ENCODE results near the gene MARCHF4.
"Not testable (repeated sequence)": the region's sequence is repeated elsewhere in the genome, so short reads cannot be mapped to it uniquely, and the experiment has no call there.

MARCHF4 gene

DNA sequence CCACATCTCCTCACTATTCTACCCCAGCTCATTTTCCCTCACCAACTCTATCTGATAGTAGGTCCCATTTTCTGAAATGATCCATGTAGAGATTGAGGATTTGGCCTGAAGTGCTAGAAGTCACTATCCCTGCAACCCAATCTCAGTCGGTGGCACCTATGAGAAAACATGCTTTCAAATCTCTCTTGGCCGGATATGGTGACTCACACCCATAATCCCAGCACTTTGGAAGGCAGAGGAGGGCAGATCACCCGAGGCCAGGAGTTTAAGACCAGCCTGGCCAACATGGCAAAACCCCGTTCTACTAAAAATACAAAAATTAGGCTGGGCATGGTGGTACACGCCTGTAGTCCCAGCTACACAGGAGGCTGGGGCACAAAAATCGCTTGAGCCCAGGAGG is 19.1 kb upstream of the MARCHF4 start:
- DNase-seq: no peak

DNA sequence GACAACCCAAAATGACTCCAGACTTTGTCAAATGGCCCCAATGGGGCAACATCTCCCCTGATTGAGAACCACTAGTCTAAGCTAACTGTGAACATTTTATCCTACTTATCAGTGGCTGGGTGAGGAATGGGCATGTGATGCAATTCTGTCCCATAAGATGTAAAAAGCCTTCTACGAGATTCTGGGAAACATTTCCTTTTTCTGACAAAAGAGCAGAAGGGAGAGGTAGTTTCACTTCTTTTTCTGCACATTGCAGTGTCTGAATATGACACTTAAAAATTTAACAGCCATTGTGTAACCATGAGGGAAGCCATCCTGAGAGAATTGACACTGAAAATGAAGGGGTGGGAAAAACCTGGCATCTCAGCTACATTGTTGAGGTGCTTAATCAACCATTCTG is 17.3 kb upstream of the MARCHF4 start:
- DNase-seq: no peak

DNA sequence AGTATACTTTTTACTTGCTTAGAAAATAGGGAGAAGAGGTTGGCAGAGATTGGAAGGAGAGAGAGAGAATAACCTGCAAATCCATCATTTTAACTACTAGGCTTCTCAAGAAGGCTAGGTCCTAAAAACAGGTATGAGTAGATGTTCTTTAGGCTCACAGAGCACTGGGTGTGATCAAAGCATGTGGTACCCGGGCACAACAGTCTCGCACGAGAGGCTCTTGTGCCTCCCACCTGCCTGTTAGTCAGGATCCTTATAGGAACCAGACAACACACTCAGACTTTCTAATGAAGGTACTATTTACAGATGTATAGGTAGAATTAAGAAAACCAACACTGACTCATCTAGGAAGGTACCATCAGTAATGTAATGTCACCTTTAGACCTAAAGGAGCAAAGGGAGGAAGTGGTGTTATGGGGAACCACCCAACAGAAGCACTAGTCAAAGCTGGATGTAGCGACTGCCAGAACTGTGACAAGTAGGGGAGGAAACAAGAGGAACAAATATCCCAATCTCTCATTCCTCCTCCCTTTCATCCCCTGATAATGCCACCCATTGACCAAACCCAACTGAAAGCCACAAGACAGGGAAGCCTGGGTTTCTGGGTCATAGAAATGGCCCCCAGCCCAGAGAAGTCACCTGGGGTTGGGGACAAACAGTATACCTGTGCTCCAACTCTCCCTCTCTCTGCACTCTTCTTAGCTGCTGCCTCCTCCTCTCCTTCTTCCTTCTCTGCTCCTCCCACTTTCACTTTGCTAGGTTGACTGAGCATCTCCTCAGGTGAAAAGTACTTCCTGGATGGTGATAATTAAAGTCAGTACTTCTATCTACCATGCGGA is 16.0 kb upstream of the MARCHF4 start:
- no peak for DNase-seq

DNA sequence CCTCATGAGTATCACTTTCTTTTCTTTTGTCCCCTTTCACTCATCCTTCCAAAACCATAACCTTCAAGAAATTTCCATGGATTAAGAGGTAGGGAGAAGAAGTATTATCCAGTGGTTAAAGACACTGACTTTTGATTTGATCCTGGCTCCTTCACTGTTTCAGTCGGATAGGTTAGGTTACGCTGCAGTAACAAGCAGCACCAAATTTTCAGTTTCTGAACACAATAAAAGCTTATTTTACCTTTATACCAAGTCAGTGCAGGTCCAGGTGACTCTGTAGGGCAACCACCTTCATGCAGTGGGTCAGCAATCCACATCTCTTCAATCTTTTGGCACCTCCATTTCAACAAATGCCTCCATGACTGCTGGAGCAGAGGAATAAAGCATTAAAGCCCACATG is 15.0 kb upstream of the MARCHF4 start:
- DNase-seq: no peak

DNA sequence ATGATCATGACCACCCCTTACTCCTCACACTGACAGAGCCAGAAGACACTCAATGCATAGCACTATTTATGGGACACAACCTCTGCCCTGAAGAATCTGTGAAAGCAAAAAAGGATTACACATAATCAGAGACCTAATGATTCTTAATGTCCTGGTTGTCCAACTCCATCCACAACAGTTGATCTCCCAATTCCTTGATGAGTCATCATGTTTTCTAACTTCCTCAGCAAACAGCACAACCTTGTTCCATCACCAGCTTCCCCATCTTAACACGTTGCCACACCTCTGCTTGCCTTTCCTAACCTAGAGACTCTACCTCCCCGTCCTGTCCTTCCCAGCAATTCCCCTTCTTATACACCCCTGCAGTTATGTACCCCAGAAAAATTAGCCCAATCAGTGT is 13.2 kb upstream of the MARCHF4 start:
- no peak for DNase-seq

DNA sequence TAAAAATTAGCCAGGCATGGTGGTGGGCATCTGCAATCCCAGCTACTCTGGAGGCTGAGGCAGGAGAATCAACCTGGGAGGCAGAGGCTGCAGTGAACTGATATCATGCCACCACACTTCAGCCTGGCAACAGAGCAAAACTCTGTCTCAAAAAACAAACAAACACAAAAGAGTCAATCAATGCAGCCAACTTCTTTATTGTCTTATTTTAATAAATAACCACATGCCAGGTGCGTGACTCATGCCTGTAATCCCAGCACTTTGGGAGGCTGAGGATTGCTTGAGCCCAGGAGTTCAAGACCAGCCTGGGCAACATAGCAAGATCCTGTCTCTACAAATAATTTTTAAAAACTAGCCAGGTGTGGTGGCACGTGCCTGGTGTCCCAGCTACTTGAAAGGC is 12.1 kb upstream of the MARCHF4 start:
- DNase-seq: not testable (repeated sequence)

DNA sequence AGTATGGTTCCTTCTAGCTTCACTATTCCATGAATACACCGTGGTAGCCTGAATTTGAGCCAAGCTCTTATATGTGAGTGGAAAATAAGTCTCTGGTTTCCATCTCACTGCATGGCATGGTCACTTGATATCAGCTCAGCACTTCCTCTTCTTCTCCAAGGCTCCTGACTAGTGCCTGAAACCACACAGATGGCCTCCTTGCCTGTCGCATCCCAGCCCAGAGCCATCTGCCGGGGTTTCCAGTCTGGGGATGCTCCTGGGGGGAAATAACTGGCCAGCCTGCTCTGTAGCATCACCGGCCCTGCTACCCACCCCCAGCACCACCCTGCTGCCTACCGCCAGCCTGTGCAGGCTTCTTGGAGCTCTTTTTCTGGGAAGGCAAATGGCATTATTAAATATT is 7.7 kb upstream of the MARCHF4 start:
- no peak for DNase-seq

DNA sequence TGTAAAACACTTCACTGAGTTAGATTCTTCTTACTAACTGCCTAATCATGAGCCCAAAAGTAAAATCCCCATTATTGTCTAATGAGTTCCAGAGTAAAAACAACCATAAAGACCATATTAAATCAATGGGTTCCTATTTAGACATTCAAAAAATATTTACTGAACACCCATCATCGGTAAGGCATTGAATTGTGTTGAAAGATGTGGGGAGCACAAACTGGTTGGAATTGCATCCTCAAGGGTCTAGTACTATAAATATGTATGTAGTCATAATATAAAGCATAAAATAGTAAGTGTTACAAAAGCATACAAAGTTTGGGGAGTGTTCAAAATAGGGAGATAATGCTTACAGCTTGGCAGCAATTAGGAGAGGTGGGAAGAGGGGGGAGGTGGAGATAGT is 3.0 kb upstream of the MARCHF4 start:
- DNase-seq: no peak

DNA sequence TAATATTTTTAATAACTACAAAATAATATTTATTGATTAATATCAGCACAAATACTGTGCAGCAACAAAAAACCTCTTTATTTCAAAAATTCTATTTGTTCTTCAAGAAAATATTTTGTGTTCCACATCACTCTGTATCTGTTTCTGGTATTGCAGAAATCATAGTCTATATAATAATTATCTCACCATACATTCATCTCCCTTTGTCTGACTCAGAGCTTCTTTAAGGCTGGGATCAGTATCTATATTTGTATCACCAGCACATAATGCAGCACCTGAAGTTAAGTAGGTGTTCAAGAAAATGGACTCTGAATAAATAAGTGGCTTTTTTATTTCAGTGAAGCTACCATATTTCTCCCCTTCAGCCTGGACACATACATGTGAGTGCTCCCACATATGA is 1.6 kb upstream of the MARCHF4 start:
- DNase-seq: no peak

DNA sequence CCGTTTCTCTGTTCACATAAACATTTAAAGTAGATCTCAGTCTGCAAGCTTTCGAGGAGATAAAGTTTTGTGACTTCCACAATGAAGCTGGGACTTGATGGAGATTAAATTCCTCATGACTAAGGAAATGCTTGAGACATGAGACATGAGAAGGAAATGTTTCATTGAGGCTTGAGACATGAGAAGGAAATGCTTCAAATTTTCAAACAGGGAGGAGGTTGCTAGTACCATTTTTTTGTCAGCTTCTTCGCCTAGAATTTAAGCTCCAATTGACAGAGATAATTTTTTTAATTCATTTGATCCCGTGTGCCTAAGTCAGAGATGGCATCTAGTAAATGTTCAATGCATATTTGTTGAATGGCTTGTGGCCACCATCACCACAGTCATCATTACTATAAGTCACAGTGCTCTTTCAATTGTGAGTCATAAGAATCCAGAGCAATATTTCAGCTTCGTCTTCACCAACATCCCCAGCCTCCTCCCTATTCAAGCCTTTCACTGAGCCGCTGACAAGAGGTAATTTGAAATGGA is 543 bp upstream of the MARCHF4 start:
- DNase-seq: no peak

DNA sequence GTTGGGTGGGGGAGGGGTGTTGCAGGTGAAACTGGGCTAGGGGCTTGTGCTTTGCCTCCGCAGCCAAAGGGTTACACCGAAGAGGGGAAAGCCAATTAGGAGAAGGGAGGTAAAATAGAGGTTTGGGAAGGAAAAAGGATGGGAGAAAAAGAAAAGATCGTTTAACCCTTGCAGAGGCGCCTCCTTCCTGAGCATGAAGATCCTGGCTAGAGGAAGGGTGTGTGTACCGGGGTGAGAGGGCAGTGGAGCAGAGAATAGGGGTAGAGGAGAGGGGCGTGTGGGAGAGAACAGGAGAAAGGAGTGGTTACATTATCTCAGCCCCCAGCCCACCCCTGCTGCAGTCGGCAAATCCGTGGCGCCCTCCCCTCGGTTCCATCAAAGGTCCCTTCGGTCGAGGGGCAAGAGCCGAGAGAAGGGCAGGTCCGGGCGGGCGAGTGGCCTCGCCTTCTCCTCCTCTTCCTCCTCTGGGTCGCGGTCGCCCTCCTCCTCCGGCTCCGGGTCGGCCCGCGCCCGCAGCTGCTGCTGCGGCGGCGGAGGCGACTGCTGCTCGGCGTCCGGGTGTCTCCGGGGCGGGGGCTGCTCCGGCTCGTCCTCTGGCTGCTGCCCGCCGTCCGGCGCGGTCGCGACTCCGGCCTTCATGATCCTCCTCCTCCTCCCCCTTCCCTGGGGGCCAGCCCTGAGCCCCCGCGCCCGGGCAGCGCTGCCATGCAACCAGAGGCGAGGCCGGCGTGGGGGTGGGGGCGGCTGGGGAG is 1.1 kb downstream of the MARCHF4 start:
- DNase-seq: peak in 1 of 2 experiments; percentile 25

DNA sequence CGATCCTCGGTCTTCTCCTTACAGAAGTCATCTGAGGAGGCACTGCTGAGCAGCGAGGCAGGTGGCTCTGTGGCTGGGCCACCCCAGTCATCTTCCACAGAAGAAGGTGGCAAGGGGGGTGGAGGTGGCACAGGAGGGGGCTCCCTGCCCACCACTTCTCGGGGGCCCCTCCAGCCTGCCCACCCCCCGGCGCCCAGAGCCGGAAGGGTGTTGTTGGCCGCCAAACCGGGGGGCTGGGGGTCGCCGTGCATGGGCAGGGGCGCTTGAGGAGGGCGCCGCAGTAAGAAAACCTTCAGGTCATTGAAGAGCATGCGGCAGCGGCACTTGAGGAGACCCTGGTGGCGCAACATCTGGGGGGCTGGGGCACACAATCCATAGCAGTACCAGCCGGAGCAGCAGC is 2.5 kb downstream of the MARCHF4 start:
- DNase-seq: no peak

DNA sequence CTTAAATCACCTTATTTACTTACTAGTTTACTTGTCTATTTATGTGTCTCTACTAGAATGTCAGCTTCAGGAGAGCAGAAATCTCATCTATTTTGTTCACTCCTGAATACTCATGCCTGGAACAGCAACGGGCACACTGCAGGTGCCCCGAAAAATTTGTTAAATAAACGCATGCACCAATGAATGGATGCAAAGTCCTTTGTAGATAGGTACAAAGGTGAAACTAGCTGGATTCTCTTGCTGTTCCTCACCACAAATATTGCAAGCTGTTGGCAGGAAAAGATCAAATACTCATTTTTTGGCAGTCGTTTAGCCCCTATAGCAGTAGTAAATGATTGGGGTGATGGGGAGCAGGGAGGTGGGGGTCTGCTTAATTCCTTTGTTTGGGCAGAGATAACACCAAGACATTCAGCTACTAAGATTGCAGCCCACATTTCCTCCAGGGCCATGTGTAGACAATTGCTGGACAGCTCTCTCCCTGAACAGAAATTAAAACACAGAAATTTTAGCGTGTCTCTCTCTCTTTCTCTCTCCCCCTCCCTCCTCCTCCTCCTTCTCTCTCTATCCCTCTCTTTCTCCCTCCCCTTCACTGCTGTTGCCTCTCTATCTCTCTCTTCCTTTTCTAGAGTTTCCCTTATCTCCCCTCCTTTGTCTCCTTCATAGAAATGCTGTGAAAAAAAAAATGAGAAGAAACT is 5.4 kb downstream of the MARCHF4 start:
- DNase-seq: no peak

DNA sequence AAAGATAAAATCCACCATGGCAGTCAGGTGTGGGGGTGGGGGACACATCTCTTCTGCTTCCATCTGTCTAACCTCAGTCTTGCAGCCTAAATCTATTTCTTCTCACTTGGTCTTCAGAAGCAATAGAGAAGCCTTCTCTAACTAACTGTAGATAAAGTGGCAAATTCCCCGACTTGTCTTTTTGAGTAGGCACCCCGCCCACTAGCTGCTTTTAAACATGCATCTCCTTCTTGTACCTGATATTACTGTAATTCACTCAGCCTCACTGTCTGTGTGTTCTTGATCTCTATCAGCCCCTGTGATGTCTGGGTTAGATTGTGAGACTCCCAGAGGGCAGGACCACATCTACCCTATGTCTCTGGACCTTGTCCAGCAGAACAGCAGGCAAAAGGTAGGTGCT is 6.8 kb downstream of the MARCHF4 start:
- no peak for DNase-seq

DNA sequence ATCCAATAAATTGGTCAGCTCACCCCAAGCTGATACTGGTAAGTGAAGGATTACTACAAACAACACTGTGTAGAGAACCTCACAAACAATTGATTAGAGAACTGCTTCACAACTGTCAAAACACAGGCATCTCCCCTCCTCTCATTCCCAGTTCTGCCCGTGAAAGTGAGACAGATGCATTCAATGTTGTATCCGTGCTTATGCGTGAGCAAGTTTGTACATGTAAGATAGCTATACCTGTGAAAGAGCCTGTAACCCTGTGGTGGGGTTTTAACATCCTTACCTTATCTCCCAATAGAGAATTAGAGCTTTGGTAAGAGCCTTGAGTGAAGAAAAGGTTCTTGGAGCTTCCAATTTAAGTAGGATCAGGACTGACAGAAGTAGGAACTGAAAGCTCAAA is 9.1 kb downstream of the MARCHF4 start:
- DNase-seq: no peak

DNA sequence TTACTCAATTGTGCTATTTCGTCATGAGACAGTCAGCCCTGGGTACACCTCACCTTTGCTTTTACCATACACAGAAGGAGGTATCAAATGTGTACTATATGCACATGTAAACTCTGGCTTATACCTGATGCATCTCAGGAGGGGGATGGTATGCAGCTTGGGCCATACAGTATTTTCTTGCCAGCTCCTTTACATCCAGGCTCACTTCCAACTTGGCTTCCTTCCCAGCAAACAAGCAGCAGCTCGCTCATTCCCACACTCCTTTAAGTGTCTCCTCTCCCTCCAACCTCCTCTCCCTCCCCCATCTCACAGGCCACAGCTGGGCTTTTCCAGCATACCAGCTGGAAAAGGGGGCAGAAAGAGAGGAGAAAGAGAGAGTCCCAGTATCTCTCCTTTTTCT is 9.6 kb downstream of the MARCHF4 start:
- no peak for DNase-seq

DNA sequence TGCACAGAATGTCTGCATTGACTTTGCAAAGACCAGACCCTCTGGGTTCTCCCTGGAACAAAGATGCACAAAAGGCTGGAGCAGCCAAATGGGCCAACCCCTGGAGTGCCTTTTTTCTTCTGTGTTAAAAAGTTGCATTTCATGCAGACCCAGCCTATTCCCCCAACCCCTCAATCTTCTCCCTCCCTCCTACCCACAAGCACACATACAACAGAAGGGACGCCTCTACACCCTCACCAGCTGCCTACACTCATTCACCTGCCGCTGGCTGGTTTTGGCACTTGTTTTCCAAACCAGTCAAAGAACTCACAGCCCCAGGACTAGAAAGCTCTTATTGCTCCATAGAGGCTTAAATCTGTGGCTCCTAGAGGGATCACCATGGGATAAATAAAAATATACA is 16.6 kb downstream of the MARCHF4 start:
- no peak for DNase-seq

DNA sequence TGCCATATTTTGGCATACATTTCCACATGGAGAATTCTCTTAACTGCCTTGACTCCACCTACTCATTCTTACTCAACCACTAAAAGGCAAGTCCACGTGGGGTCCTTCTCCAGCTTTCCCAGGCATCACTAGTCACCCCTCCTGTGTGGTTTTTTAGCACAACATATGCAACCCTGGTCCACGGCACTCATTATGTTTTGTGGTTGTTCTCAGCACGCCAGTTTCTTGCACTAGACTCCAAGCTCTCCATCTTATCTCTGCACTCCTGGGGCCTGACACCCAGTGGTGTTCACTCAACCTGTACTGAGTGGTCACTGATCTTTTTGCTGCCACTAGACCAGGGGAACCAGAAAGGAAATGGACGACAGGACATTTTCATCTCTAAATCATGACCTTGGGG is 18.0 kb downstream of the MARCHF4 start:
- no peak for DNase-seq

DNA sequence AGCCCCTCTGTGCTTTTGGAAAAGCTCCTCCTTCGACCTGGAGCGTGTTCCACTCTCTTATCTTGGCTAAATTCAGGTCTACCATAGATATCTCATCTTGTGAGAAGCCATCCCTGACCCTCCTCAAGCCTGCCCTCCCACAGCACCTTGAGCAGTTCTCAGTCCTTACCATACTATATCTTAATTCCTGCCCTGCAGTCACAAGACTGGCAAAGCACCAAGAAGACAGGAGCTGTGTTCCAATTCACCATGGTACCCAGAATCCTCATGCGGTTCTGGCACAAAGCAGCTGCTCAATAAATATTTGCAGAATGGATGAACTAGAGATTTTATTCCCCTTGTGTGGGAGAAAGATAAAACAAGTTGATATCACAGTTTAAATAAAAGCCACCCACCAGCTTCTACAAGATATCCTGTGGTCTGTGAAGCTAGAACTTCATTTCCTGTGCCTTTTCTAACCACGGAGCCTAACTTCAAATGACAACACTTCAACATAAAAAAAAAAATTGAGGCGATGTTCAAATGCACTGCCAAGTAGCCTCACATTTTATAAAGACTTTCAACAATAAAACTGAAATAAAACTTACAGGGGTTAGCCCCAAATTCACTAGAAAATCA is 19.5 kb downstream of the MARCHF4 start:
- no peak for DNase-seq

DNA sequence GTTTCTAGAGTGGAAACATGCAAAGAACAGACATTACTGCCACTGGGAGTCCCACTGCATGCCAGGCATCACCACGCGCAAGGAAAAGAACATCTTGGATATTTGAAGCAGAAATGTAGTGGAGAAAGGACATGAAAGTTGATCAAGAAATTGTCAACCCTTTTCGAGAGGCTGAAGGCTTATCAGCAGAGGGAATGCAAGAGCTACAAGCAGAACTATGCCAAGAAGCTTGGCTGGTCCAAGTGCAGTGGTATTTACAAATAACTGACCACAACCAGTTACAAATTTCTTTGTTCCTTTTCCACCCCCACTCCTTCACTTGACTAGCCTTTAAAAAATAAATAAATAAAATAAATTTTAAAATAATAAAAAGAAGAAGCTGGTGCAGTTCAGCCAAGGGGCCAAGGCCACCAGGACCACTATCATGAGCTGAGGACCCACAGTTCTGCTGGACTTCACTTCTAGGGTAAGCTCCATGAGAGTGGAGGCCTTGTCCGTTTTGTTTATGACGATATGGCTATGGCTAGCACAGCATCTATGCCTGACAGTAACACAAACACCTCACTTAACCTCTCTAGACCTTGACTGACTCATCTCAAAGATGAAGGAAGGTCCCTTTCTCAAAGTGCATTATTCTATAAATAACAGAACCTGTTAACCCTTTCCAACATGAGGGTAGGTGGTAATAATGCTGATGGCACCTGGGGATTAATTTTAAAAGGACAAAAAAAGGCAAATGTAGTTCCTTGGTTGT is 20.9 kb downstream of the MARCHF4 start:
- DNase-seq: no peak

DNA sequence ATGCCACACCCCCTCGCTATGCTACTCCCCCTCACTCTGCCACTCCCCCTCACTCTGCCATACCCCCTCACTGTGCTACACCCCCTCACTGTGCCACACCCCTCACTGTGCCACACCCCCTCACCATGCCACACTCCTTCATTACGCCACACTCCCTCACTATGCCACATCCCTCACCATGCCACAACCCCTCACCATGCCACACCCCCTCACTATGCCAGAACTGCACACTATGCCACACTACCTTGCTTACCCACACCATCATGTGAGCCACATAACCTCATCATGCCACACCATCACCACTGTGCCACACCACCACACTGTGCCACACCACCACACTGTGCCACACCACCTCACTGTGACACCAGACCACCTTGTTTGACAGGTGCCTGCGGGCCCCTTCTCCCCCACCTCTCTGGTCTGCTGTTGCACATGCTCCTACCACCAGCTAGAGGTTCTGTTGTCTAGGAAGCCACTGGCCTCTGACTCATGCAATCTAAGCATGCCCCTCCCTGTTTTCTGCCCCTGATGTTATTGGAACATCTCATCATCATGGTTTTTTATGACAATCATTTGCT is 22.0 kb downstream of the MARCHF4 start:
- no peak for DNase-seq

DNA sequence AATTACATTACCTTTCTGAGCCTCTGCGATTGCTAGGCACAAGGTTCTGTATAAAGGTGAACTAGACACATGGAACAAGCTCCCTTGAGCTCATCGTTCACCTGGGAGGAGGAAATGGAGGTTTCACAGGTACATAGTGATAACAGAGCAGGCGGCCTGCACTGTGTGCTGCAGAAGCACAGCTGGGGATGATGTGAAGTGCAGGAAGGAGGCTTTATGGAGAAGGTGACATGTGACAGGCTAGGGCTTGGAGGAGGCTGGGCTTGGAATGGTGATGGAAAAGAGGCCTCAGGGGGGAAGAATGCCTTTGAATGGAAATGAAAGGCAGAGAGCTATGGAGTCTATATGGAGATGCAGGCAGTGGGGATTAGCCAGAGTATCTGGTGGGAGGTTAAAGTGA is 22.9 kb downstream of the MARCHF4 start:
- DNase-seq: no peak

Measured in SHP77 (cell line).